HG03558 (cell line): ENCODE data around the gene MYOZ3.

Source experiments
- ATAC-seq: cut with Tn5 transposase; IDR thresholded peaks from one replicate; pipeline ENCODE4 v1.9.1; 2021; ENCODE audit warnings: moderate number of reproducible peaks; ENCODE audit not compliant: unreplicated experiment; ENCODE audit errors: extremely low read depth

MYOZ3 gene

DNA sequence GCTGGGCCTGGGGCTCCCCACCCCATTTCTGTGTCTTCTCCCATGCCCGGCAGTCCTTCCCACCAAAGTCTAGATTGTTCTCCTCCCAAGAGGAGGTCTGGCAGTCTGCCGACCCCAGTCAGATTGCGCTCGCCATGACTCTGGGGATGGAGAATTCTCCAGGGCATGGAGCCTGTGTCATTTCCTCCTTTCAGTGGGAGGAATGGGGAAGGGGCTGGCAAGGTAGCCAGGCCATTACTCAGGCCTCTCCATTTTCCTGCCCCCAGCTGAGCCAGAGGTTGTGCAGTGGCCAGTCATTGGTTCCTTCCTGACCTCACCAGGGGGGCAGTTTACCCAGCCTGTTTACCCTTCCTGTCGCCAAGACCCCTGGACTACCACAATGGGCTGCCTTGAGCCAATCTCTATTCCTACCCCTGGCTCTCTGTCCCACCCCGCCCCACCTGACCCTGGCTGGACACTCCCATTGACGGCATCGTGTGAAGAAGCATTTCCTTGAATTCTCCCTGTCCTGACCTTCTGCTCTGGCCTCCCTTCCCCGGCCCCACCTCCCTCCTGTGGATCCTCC, 20.0 kb upstream of the MYOZ3 start:
- no peak for ATAC-seq

GRCh38 chr5:150641824-150642566, 19.1 kb upstream of the MYOZ3 start:
- no peak for ATAC-seq

DNA sequence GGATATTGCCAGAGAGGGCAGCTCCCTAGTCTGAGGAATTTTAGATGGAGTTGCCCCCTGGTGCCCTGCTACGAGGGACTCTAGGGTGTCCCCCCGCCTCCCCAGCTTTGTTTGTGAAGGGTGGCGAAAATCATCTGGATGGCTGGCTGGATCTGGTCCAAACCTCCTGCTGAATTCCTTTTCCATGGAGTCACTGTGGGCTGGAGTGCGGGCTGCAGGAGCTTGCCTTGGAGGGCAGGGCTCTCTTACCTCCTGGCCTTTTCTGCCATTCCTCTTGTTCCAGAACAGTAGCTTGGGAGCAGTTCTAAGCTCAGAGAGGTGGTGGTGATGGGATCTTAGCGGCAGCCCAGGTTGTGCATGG, 18.5 kb upstream of the MYOZ3 start:
- ATAC-seq = no peak

DNA sequence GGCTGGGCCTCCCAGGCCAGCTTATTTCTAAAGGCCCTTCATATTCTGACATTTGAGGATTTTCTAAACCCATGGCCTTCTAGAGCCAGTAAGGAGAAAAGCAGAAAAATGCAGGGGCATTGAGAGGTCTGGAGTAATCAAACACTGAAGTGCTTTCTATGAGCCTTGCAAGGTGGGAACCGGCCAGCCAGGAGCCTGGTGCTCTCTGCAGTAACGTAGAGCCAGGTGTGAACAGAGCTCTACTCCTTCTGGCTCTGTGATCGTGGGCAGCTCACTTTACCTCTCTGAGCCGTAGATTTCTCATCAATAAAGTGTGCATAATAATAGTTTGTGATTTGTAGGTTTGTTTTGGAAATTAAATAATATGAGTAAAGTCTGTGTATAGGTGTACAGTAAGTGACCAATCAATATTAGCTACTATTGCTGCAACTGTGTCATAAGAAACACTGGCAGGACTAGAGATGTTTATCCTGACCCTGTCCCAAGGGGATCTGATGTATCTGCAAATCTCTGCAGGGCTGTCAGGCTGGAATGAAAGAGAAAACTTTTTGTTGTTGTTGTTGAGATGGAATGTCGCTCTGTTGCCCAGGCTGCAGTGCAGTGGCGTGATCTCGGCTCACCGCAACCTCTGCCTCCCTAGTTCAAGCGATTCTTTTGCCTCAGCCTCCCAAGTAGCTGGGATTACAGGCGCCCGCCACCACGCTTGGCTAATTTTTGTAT, 17.9 kb upstream of the MYOZ3 start:
- no peak for ATAC-seq

DNA sequence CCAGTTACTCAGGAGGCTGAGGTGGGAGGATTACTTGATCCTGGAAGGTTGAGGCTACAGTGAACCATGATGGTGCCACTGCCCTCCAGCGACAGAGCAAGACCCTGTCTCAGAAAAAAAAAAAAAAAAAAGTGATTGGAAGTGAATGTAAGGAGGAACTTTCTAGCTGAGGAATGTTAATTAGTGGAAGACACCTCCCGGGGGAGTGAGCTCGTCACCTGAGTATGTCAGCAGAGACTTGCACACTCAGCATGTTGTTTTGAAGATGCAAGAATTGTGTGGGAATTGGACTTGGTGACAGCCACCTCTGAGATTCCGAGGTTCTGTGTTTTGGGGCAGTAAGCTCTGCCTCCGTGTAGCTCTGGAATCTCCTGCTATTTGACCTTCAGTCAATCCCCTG, 17.0 kb upstream of the MYOZ3 start:
- no peak for ATAC-seq

DNA sequence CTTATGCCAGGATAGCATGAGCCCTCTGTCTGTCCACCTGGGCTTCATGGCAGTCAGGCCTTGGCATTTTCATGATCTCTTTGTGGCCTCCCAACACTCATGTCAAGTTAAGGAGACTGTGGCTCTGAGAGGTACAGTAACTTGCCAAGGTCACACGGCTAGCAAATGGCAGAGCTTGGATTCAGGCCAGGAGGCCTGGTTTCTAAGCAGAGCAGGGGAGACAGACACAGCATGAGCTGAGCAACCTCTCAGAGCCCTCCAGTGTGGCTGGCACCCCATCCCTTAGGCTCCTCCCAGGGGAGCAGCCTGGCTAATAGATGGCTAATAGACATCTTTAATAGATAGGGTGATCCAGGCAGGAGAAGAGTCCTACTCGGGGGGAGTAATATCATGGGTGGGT, 16.5 kb upstream of the MYOZ3 start:
- no peak for ATAC-seq

DNA sequence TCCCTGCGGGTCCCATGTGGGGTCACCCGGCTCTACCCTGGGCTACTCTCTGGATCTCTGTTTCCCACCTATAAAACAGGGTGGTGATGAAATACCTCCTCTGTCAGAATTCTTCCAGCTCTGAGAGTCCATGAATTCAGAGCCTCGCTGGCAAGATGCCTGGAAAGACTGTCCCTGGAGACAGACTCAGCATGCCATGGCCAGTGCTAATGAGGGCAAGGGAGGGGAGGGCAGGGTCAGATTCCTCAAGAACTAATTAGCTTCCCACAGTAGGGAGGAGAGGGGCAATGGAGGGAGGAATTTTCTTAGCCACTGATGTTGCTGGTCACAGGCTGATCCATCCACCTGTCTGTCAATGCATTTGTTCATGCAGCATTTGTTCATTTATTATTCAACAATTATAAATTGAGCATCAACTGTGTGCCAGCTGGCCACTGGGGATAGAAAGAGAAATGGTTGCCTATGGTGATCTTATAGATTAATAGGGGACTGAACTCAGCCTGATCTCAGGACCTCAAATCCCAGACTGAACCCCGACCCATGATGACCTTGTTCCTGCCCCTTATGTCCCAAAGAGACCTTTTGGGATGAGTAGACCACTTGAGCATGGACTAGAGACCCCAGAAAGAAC, 15.9 kb upstream of the MYOZ3 start:
- no peak for ATAC-seq

GRCh38 chr5:150647275-150648251, 13.5 kb upstream of the MYOZ3 start:
- no peak for ATAC-seq

DNA sequence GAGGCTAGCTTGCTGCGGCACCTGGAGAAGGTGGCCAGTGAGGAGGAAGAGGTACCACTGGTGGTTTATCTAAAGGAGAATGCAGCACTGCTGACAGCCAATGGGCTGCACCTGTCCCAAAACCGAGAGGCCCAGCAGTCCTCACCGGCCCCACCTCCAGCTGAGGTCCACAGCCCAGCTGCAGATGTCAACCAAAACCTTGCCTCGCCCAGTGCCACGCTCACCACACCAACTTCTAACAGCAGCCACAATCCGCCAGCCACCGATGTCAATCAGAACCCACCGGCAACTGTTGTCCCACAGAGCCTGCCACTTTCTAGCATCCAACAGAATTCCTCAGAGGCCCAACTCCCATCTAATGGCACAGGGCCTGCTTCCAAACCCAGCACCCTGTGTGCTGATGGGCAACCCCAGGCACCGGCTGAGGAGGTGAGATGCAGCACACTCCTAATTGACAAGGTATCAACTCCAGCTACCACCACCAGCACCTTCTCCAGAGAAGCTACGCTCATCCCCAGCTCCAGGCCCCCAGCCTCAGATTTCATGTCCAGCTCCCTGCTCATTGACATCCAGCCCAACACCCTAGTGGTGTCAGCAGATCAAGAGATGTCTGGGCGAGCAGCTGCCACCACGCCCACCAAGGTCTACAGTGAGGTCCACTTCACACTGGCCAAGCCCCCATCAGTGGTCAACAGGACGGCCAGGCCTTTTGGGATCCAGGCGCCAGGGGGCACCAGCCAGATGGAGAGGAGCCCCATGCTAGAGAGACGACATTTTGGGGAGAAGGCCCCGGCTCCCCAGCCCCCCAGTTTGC, 12.6 kb upstream of the MYOZ3 start:
- no peak for ATAC-seq

DNA sequence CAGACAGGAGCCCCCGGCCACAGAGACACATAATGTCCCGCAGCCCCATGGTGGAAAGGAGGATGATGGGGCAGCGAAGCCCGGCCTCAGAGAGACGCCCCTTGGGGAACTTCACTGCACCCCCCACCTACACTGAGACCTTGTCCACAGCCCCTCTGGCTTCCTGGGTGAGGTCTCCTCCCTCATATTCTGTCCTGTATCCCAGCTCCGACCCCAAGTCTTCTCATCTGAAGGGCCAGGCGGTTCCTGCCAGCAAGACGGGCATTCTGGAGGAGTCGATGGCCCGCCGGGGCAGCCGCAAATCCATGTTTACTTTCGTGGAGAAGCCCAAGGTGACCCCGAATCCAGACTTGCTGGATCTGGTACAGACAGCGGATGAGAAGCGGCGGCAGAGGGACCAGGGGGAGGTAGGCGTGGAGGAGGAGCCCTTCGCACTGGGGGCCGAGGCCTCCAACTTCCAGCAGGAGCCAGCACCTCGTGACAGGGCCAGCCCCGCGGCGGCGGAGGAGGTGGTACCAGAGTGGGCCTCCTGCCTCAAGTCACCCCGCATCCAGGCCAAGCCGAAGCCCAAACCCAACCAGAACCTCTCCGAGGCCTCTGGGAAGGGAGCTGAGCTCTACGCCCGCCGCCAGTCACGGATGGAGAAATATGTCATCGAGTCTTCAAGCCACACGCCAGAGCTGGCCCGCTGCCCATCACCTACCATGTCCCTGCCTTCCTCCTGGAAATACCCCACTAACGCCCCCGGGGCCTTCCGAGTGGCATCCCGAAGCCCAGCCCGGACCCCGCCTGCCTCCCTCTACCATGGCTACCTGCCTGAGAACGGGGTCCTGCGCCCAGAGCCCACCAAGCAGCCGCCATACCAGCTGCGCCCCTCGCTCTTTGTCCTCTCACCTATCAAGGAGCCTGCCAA, 11.7 kb upstream of the MYOZ3 start:
- ATAC-seq = no peak

DNA sequence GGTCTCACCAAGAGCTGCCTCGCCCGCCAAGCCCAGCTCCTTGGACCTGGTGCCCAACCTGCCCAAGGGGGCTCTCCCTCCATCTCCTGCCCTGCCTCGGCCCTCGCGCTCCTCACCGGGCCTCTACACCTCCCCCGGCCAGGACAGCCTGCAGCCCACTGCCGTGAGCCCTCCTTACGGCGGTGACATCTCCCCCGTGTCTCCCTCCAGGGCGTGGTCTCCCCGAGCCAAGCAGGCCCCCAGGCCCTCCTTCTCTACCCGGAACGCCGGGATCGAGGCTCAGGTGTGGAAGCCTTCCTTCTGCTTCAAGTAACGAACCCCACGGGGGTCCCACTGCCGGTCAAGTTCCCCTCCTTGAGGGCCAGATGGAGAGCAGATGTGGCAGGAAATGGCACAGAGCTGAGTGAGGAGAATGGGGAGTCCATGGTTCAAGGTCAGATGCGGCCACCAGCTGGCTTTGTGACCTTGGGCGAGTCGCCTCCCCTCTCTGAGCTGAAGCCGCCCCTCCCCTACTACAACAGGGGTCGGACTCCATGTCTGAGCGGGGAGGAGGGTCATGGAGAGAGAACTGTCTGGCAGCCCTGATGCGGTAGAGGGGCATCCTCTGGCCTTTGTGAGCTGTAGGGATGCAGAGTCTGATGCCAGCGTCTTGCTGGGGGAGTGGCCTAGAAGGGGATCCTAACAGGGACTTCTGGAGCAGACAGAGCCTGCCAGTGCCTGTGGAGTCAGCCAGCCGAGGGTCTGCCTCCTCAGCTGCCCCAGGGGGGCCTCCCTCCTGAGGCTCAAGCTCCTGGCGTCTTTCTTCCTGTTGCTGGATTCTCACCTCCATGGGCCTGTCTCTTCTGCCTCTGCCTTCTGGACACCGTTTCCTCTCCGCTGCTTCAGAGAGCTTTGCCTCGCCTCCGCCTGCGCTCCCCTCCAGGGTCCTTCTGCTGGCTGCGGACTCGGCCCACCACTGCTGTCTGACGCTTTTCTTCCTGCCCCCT, 10.7 kb upstream of the MYOZ3 start:
- no peak for ATAC-seq

GRCh38 chr5:150651382-150651781, 9.7 kb upstream of the MYOZ3 start:
- ATAC-seq = no peak

GRCh38 chr5:150651924-150652671, 9.0 kb upstream of the MYOZ3 start:
- no peak for ATAC-seq

DNA sequence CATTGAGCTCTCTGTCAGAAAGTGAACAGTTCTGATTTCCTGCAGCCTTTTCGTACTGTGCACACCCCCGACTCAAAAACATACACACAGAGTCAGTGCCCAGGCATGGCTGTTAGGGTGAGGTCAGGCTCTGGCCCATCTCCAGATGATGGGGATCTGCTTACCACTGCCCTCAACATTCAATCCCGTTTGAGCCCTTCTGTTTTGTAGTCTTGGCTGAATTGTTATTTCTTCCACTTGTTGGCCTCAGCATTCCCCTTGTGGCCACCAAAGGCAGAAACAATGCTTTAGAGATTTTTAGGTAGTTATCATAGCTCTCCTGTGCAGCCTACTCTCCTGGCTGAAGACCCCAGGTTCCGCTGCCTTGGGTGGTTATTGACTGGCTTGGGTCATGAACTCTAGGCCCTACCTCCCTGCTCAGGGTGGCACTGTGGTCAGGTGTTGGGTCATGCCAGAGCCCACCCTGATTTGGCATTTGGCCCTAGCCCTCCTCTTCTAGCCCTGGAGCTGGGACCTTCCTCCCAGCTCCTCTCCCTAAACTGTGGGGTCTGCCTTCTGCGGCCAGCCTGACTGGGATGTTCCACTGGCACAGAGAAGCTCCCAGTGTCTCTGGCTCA, 7.8 kb upstream of the MYOZ3 start:
- ATAC-seq = no peak

DNA sequence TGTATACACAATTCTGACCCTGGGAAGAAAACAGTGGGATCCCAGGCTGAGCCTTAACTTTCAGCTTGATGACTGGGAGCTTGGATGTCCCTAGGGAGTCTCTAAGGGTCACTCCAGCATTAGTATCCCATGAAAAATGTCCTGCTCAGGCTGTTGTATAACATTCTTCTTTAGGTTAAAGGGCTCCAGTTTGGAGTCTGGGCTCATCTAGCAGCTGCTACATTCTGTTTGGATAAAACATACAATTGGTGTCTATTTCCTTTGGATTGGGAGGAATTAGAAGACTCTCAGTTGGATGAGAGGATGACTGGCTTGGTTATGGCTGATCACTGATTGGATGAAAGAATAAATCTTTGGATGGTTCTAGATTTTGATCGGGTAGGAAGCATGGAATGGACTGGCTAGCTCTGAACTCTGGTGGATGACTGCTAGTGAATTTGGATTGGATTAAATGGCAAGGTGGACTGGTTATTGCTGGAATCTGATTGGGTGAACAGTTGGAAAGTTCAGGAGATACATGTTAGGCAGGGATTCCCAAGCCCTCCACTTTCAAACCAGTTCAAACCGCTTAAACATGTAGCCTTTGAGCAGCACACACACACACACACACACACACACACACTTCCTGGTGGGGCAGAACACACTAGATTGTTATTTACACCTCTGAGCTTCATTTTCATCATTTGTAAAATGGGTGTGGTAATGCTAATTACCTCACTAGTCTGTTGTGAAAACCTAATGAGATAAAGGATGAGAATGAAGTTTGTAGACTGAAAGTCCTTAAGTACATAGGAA, 7.1 kb upstream of the MYOZ3 start:
- no peak for ATAC-seq
